ENCODE results near the gene BAHD1. TPM values are rescaled to one million over a fixed set of nuclear protein-coding genes. Genes with fewer than 3 reads are reported as not detected.

BAHD1 gene
- total and polyA plus RNA-seq, 2 donors = 7.9 to 23.0 TPM

- no peak overlapping the region for H3K27ac ChIP-seq (ENCODE audit: low read depth)
- no peak overlapping the region for H3K4me3 ChIP-seq (ENCODE audit: low read depth, low read length)
- H3K36me3 ChIP-seq (ENCODE audit: insufficient read depth) = no peaks in the 10 kb centered on the region
- no peak for DNase-seq (ENCODE audit: extremely low spot score)
- 84% methylated on average over 8 of the region's 8 CpGs for WGBS
- H3K4me1 ChIP-seq (ENCODE audit: insufficient read depth) = no peaks in the 10 kb centered on the region
Measured at GRCh38 chr15:40493089-40493840, 52.5 kb downstream of the BAHD1 start.

- H3K36me3 ChIP-seq (ENCODE audit: insufficient read depth) = no peaks in the 10 kb centered on the region
- WGBS = 94% methylated on average over 2 of the region's 2 CpGs
- no peak overlapping the region for H3K4me3 ChIP-seq (ENCODE audit: low read depth, low read length)
- no peak overlapping the region for H3K27ac ChIP-seq (ENCODE audit: low read depth)
- no peaks in the 10 kb centered on the region for H3K4me1 ChIP-seq (ENCODE audit: insufficient read depth)
- no peak for DNase-seq (ENCODE audit: extremely low spot score)
Measured at GRCh38 chr15:40495516-40495915, 54.8 kb downstream of the BAHD1 start.

- WGBS = 74% methylated on average over 5 of the region's 5 CpGs
- no peak overlapping the region for H3K27ac ChIP-seq (ENCODE audit: low read depth)
- H3K4me3 ChIP-seq (ENCODE audit: low read depth, low read length) = no peak overlapping the region
- DNase-seq (ENCODE audit: extremely low spot score) = no peak
- no peaks in the 10 kb centered on the region for H3K4me1 ChIP-seq (ENCODE audit: insufficient read depth)
- H3K36me3 ChIP-seq (ENCODE audit: insufficient read depth) = no peaks in the 10 kb centered on the region
Measured at GRCh38 chr15:40498418-40498817, 57.7 kb downstream of the BAHD1 start.

- DNase-seq (ENCODE audit: extremely low spot score) = no peak
- Histone ChIP-seq H3K4me1 (ENCODE audit: insufficient read depth) (no peaks in the 10 kb centered on the region), H3K4me3 (ENCODE audit: low read depth, low read length) (no peak overlapping the region), H3K36me3 (ENCODE audit: insufficient read depth) (no peaks in the 10 kb centered on the region), H3K27ac (ENCODE audit: low read depth) (no peak overlapping the region)
- 80% methylated on average over 4 of the region's 4 CpGs for WGBS
Measured at GRCh38 chr15:40498891-40499290, 58.1 kb downstream of the BAHD1 start.

GRCh38 chr15:40499931-40500330 is 59.2 kb downstream of the BAHD1 start:
- Histone ChIP-seq H3K27ac (ENCODE audit: low read depth) (no peak overlapping the region), H3K4me3 (ENCODE audit: low read depth, low read length) (no peak overlapping the region), H3K36me3 (ENCODE audit: insufficient read depth) (no peaks in the 10 kb centered on the region), H3K4me1 (ENCODE audit: insufficient read depth) (no peaks in the 10 kb centered on the region)
- DNase-seq (ENCODE audit: extremely low spot score) = no peak
- 76% methylated on average over 4 of the region's 4 CpGs for WGBS

GRCh38 chr15:40500568-40501330 is 60.0 kb downstream of the BAHD1 start:
- Histone ChIP-seq H3K4me3 (ENCODE audit: low read depth, low read length) (no peak overlapping the region), H3K36me3 (ENCODE audit: insufficient read depth) (no peaks in the 10 kb centered on the region), H3K27ac (ENCODE audit: low read depth) (no peak overlapping the region), H3K4me1 (ENCODE audit: insufficient read depth) (no peaks in the 10 kb centered on the region)
- WGBS = 42% methylated on average over 4 of the region's 4 CpGs
- DNase-seq (ENCODE audit: extremely low spot score) = no peak

- H3K4me1 ChIP-seq (ENCODE audit: insufficient read depth) = no peaks in the 10 kb centered on the region
- no peak overlapping the region for H3K27ac ChIP-seq (ENCODE audit: low read depth)
- no peak for DNase-seq (ENCODE audit: extremely low spot score)
- WGBS = 77% methylated on average over 6 of the region's 6 CpGs
- no peak overlapping the region for H3K4me3 ChIP-seq (ENCODE audit: low read depth, low read length)
- no peaks in the 10 kb centered on the region for H3K36me3 ChIP-seq (ENCODE audit: insufficient read depth)
Measured at GRCh38 chr15:40501487-40501886, 60.7 kb downstream of the BAHD1 start.

- Histone ChIP-seq H3K4me3 (ENCODE audit: low read depth, low read length) (no peak overlapping the region), H3K36me3 (ENCODE audit: insufficient read depth) (no peaks in the 10 kb centered on the region), H3K27ac (ENCODE audit: low read depth) (no peak overlapping the region), H3K4me1 (ENCODE audit: insufficient read depth) (no peaks in the 10 kb centered on the region)
- 2% methylated on average over 30 of the region's 30 CpGs for WGBS
- peak; percentile 28 for DNase-seq (ENCODE audit: extremely low spot score)
Measured at GRCh38 chr15:40506964-40507571, 66.3 kb downstream of the BAHD1 start.

- Histone ChIP-seq H3K27ac (ENCODE audit: low read depth) (no peak overlapping the region), H3K4me3 (ENCODE audit: low read depth, low read length) (no peak overlapping the region), H3K36me3 (ENCODE audit: insufficient read depth) (no peaks in the 10 kb centered on the region), H3K4me1 (ENCODE audit: insufficient read depth) (no peaks in the 10 kb centered on the region)
- DNase-seq (ENCODE audit: extremely low spot score) = no peak
- WGBS = 90% methylated on average over 1 of the region's 1 CpG
Measured at GRCh38 chr15:40508216-40508615, 67.5 kb downstream of the BAHD1 start.

GRCh38 chr15:40510201-40510600 is 69.4 kb downstream of the BAHD1 start:
- Histone ChIP-seq H3K36me3 (ENCODE audit: insufficient read depth) (no peaks in the 10 kb centered on the region), H3K4me3 (ENCODE audit: low read depth, low read length) (no peak overlapping the region), H3K27ac (ENCODE audit: low read depth) (no peak overlapping the region), H3K4me1 (ENCODE audit: insufficient read depth) (no peaks in the 10 kb centered on the region)
- 85% methylated on average over 2 of the region's 2 CpGs for WGBS
- no peak for DNase-seq (ENCODE audit: extremely low spot score)

- WGBS = 23% methylated on average over 22 of the region's 22 CpGs
- no peak for DNase-seq (ENCODE audit: extremely low spot score)
- no peak overlapping the region for H3K27ac ChIP-seq (ENCODE audit: low read depth)
- H3K4me1 ChIP-seq (ENCODE audit: insufficient read depth) = no peaks in the 10 kb centered on the region
- H3K4me3 ChIP-seq (ENCODE audit: low read depth, low read length) = peak overlapping the region; percentile 28
- no peaks in the 10 kb centered on the region for H3K36me3 ChIP-seq (ENCODE audit: insufficient read depth)
Measured at GRCh38 chr15:40511093-40511471, 70.3 kb downstream of the BAHD1 start.

GRCh38 chr15:40511472-40512133 is 70.8 kb downstream of the BAHD1 start:
- WGBS = under 1% methylated on average over 61 of the region's 61 CpGs
- Histone ChIP-seq H3K4me1 (ENCODE audit: insufficient read depth) (no peaks in the 10 kb centered on the region), H3K27ac (ENCODE audit: low read depth) (no peak overlapping the region), H3K36me3 (ENCODE audit: insufficient read depth) (no peaks in the 10 kb centered on the region), H3K4me3 (ENCODE audit: low read depth, low read length) (peak overlapping the region; percentile 28)
- DNase-seq (ENCODE audit: extremely low spot score) = no peak

- H3K36me3 ChIP-seq (ENCODE audit: insufficient read depth) = no peaks in the 10 kb centered on the region
- H3K4me3 ChIP-seq (ENCODE audit: low read depth, low read length) = no peak overlapping the region
- no peak overlapping the region for H3K27ac ChIP-seq (ENCODE audit: low read depth)
- no peaks in the 10 kb centered on the region for H3K4me1 ChIP-seq (ENCODE audit: insufficient read depth)
- DNase-seq (ENCODE audit: extremely low spot score) = no peak
- WGBS = 88% methylated on average over 2 of the region's 2 CpGs
Measured at GRCh38 chr15:40512440-40512839, 71.7 kb downstream of the BAHD1 start.

Data from urinary bladder (tissue), 4 donors.